Stimulated activated CD8-positive, alpha-beta memory T cell treated with anti-CD3 and anti-CD28 coated beads, Interleukin-7, amount 100 ng/mL, for 4 hours (primary cell): ENCODE results near the gene CABLES1.

Experiments
- DNase-seq, 2 donors: peaks; one replicate each; pipeline ENCODE4 v3.0.0-alpha.2; 2020; ENCODE audit warnings: low read depth in 2 of 2

The CABLES1 gene

GRCh38 chr18:23291456-23292205, 156.3 kb downstream of the CABLES1 start:
- no peak for DNase-seq

GRCh38 chr18:23300231-23300805, 165.0 kb downstream of the CABLES1 start:
- no peak for DNase-seq

GRCh38 chr18:23301972-23302371, 166.7 kb downstream of the CABLES1 start:
- DNase-seq = no peak

GRCh38 chr18:23302511-23302850, 167.2 kb downstream of the CABLES1 start:
- DNase-seq = no peak

- DNase-seq = no peak
Observed at GRCh38 chr18:23302851-23303527, 167.7 kb downstream of the CABLES1 start.

GRCh38 chr18:23306822-23307221, 171.5 kb downstream of the CABLES1 start:
- DNase-seq = peak; percentile 33 to 34

GRCh38 chr18:23307567-23308295, 172.4 kb downstream of the CABLES1 start:
- peak in 1 of 2 donors; percentile 5 for DNase-seq
